Ishikawa (cell line): ENCODE measurements around the gene RPS27L.

Experiments
- MAX ChIP-seq: IDR thresholded peaks from 2 replicates; pipeline ENCODE4 v1.6.1; 2012
- TCF12 ChIP-seq: IDR thresholded peaks from 2 replicates; pipeline ENCODE4 v1.6.1; 2012; ENCODE audit warnings: low read depth
- YY1 ChIP-seq: IDR thresholded peaks from 2 replicates; pipeline ENCODE4 v1.6.1; 2012; ENCODE audit warnings: low read depth

GRCh38 chr15:63126726-63127125 lies 30.6 kb downstream of the RPS27L start:
- TF ChIP-seq MAX (no peak), TCF12 (no peak), YY1 (no peak)
